Skeletal muscle tissue (tissue), 1 donor: ENCODE results near the gene ARMC5. TPM values are rescaled to one million over a fixed set of nuclear protein-coding genes. Genes with fewer than 3 reads are reported as not detected.

ENCODE experiments used
- total RNA-seq: library from RNA; depleted of rRNA; stranded (reverse); fragments of >200 nt; gene quantifications from one replicate; pipeline ENCODE4 v1.2.3, GENCODE V29; 2014

Gene ARMC5
- total RNA-seq, 1 donor from 2014 or later: 6.8 TPM

Other genes starting within 250 kb of the ARMC5 start
- 45.4 TPM for gene TRIM72, start 245.4 kb upstream of the ARMC5 start, total RNA-seq
- not detected for gene PYDC1, start 242.4 kb upstream of the ARMC5 start, total RNA-seq
- gene ITGAM, start 199.5 kb upstream of the ARMC5 start, total RNA-seq: 8.4 TPM
- gene ITGAX, start 104.3 kb upstream of the ARMC5 start, total RNA-seq: 1.0 TPM
- under 0.01 TPM for gene ITGAD, start 66.2 kb upstream of the ARMC5 start, total RNA-seq
- 49.1 TPM for gene COX6A2, start 31.1 kb upstream of the ARMC5 start, total RNA-seq
- gene ZNF843, start 16.7 kb upstream of the ARMC5 start, total RNA-seq: 0.52 TPM
- 30.8 TPM for gene TGFB1I1, start 12.7 kb downstream of the ARMC5 start, total RNA-seq
- gene SLC5A2, start 23.6 kb downstream of the ARMC5 start, total RNA-seq: not detected
- gene RUSF1, start 48.9 kb downstream of the ARMC5 start, total RNA-seq: 30.8 TPM
- 150 TPM for gene AHSP, start 68.4 kb downstream of the ARMC5 start, total RNA-seq